GM12874 (cell line): Measurements from ENCODE around the gene CDCA5.

Experiments used
- TF ChIP-seq, protein P1 (sequence below): IDR thresholded peaks from 2 replicates; pipeline ENCODE4 v1.5.1; 2011; ENCODE audit warnings: low read depth, mild to moderate bottlenecking, control low read depth, low read length, moderate library complexity; ENCODE audit not compliant: insufficient read depth

Gene CDCA5

GRCh38 chr11:65095427-65095826 is 11.6 kb upstream of the CDCA5 start:
- TF ChIP-seq, protein P1, sequence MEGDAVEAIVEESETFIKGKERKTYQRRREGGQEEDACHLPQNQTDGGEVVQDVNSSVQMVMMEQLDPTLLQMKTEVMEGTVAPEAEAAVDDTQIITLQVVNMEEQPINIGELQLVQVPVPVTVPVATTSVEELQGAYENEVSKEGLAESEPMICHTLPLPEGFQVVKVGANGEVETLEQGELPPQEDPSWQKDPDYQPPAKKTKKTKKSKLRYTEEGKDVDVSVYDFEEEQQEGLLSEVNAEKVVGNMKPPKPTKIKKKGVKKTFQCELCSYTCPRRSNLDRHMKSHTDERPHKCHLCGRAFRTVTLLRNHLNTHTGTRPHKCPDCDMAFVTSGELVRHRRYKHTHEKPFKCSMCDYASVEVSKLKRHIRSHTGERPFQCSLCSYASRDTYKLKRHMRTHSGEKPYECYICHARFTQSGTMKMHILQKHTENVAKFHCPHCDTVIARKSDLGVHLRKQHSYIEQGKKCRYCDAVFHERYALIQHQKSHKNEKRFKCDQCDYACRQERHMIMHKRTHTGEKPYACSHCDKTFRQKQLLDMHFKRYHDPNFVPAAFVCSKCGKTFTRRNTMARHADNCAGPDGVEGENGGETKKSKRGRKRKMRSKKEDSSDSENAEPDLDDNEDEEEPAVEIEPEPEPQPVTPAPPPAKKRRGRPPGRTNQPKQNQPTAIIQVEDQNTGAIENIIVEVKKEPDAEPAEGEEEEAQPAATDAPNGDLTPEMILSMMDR = no peak

- TF ChIP-seq, protein P1 = no peak
Observed at GRCh38 chr11:65090628-65091027, 6.8 kb upstream of the CDCA5 start.

- TF ChIP-seq, protein P1 = no peak
Observed at GRCh38 chr11:65089621-65090020, 5.8 kb upstream of the CDCA5 start.

- TF ChIP-seq, protein P1 = no peak
Observed at GRCh38 chr11:65087827-65088226, 4.0 kb upstream of the CDCA5 start.

- TF ChIP-seq, protein P1 = no peak
Observed at GRCh38 chr11:65087216-65087615, 3.4 kb upstream of the CDCA5 start.

DNA sequence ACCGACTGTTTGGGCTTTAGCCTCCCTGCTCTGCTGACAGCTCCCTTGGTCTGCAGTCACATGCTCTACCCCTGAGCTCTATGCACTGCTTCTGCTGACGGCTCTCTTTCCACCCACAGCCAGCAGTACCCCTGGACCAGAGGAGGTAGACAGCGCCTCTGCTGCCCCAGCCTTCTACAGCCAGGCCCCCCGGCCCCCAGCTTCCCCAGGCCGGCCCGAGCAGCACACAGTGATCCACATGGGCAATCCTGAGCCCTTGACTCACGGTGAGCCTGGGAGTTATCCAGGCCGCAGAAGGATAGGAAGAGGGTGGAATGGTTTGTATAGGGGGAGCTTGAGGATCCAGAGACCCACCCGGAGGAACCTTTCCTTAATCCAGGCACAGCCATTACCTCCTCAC is 3.0 kb upstream of the CDCA5 start:
- TF ChIP-seq, protein P1 = no peak

- TF ChIP-seq, protein P1 = no peak
Observed at GRCh38 chr11:65085446-65085845, 1.6 kb upstream of the CDCA5 start.
